GM23248 (cell line): ENCODE results near the gene HOXC6.

Source experiments
- EZH2 ChIP-seq: fragments of 200-600 bp; sonication (generic); IDR thresholded peaks from 2 replicates; pipeline ENCODE4 v1.6.1; 2018; ENCODE audit warnings: antibody characterized with exemption, mild to moderate bottlenecking; ENCODE audit not compliant: insufficient read depth, poor library complexity, severe bottlenecking
- EZH2phosphoT487 ChIP-seq: fragments of 200-600 bp; sonication (generic); IDR thresholded peaks from 2 replicates; pipeline ENCODE4 v1.6.1; 2018; ENCODE audit warnings: antibody characterized with exemption, moderate library complexity, mild to moderate bottlenecking, low read depth; ENCODE audit not compliant: insufficient read depth

GRCh38 chr12:54028314-54029201, at the start of gene HOXC6:
- TF ChIP-seq EZH2 (no peak), EZH2phosphoT487 (no peak)
